Smooth muscle cell (in vitro differentiated cells): ENCODE results near the gene NRG3. TPM values are rescaled to one million over a fixed set of nuclear protein-coding genes. Genes with fewer than 3 reads are reported as not detected.
A peak's percentile ranks its signal among the peaks of the same experiment; 100 is the strongest.

Source experiments
- DNase-seq: peaks from one replicate; lab custom pipeline; 2025; ENCODE audit not compliant: unreplicated experiment; lab: John Stamatoyannopoulos, UW
- H2AFZ ChIP-seq: fragments of 200-600 bp; sonication (generic); 2 replicates; pipeline ENCODE4 v1.6.0; 2016; ENCODE audit warnings: antibody characterized with exemption, low read depth, mild to moderate bottlenecking
- H3F3A ChIP-seq: fragments of 200-600 bp; sonication (generic); 2 replicates; pipeline ENCODE4 v1.6.0; 2017; ENCODE audit warnings: antibody characterized with exemption, low read depth
- H3K27ac ChIP-seq: fragments of 200-600 bp; sonication (generic); 2 replicates; pipeline ENCODE4 v1.5.1; 2016; ENCODE audit warnings: low read depth, mild to moderate bottlenecking
- H3K27me3 ChIP-seq: fragments of 200-600 bp; sonication (generic); 2 replicates; pipeline ENCODE4 v1.6.1; 2016; ENCODE audit warnings: low read depth, mild to moderate bottlenecking
- H3K36me3 ChIP-seq: fragments of 200-600 bp; sonication (generic); 2 replicates; pipeline ENCODE4 v1.5.1; 2016; ENCODE audit warnings: low read depth
- H3K4me1 ChIP-seq: fragments of 200-600 bp; sonication (generic); 2 replicates; pipeline ENCODE4 v1.5.1; 2016; ENCODE audit warnings: low read depth
- H3K4me2 ChIP-seq: fragments of 200-600 bp; sonication (generic); 2 replicates; pipeline ENCODE4 v1.6.0; 2016; ENCODE audit warnings: mild to moderate bottlenecking
- H3K4me3 ChIP-seq: fragments of 200-600 bp; sonication (generic); 2 replicates; pipeline ENCODE4 v1.5.1; 2016; ENCODE audit warnings: mild to moderate bottlenecking
- H3K79me2 ChIP-seq: fragments of 200-600 bp; sonication (generic); 2 replicates; pipeline ENCODE4 v1.6.0; 2016; ENCODE audit warnings: low read depth, mild to moderate bottlenecking
- H3K9ac ChIP-seq: fragments of 200-600 bp; sonication (generic); 2 replicates; pipeline ENCODE4 v1.6.0; 2016; ENCODE audit warnings: low read depth
- H3K9me3 ChIP-seq: fragments of 200-600 bp; sonication (generic); replicated peaks from 2 replicates; pipeline ENCODE4 v1.5.1; 2016; ENCODE audit warnings: low read depth
- H4K20me1 ChIP-seq: fragments of 200-600 bp; sonication (generic); 2 replicates; pipeline ENCODE4 v1.6.0; 2016; ENCODE audit warnings: low read depth
- WGBS: methylation state at CpG from one replicate; pipeline ENCODE4 v1.1.7; 2016; ENCODE audit warnings: low lambda C conversion rate; 5-methylcytosine and 5-hydroxymethylcytosine counted together
- polyA plus RNA-seq: library from polyadenylated mRNA; unstranded; fragments of >200 nt; fragmentation: Nextera tagmentation; extraction: Ambion mirVana; gene quantifications from 2 replicates; pipeline ENCODE4 v1.2.1, GENCODE V29; 2016
- total RNA-seq: library from RNA; depleted of rRNA; stranded (reverse); fragments of >200 nt; gene quantifications from 2 replicates; pipeline ENCODE4 v1.2.3, GENCODE V29; 2014
- TF ChIP-seq, protein P1 (sequence below): fragments of 200-600 bp; sonication (generic); IDR thresholded peaks from 2 replicates; pipeline ENCODE4 v1.5.1; 2017; ENCODE audit warnings: borderline replicate concordance, mild to moderate bottlenecking, antibody characterized with exemption; ENCODE audit not compliant: insufficient read depth, poor library complexity, severe bottlenecking

NRG3 gene
- total and polyA plus RNA-seq, 2 experiments from 2014 or later = 4.0 to 4.8 TPM

DNA sequence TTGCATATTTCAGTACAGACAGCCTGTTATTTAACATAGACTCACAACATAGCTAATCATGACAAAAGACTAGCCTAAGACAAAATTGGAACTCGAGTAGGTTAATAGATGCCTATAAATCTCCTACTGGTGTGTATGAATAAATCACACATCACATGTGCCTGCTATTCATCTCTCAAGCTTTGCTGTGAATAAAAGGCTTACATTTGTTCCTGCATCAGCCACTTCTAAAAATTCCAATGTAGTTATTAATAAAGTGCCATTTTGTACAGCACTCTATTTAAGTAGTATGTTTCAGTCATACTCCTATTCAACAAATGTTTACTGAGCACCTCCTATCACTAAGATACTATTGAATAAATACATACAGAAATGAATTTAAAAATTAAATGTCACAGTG lies 486.3 kb downstream of the NRG3 start:
- H4K20me1 ChIP-seq = no peaks in the 10 kb centered on the region
- WGBS = 83% methylated on average over 1 of the region's 1 CpG
- H3K9ac ChIP-seq = no peak overlapping the region
- peaks cover 7% of the 10 kb centered on the region for H3F3A ChIP-seq
- no peaks in the 10 kb centered on the region for H3K4me1 ChIP-seq
- no peak overlapping the region for H3K27ac ChIP-seq
- no peaks in the 10 kb centered on the region for H3K79me2 ChIP-seq
- no peaks in the 10 kb centered on the region for H3K36me3 ChIP-seq
- no peak overlapping the region for H3K4me3 ChIP-seq
- TF ChIP-seq, protein P1, sequence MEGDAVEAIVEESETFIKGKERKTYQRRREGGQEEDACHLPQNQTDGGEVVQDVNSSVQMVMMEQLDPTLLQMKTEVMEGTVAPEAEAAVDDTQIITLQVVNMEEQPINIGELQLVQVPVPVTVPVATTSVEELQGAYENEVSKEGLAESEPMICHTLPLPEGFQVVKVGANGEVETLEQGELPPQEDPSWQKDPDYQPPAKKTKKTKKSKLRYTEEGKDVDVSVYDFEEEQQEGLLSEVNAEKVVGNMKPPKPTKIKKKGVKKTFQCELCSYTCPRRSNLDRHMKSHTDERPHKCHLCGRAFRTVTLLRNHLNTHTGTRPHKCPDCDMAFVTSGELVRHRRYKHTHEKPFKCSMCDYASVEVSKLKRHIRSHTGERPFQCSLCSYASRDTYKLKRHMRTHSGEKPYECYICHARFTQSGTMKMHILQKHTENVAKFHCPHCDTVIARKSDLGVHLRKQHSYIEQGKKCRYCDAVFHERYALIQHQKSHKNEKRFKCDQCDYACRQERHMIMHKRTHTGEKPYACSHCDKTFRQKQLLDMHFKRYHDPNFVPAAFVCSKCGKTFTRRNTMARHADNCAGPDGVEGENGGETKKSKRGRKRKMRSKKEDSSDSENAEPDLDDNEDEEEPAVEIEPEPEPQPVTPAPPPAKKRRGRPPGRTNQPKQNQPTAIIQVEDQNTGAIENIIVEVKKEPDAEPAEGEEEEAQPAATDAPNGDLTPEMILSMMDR = no peak
- no peak overlapping the region for H3K4me2 ChIP-seq
- no peaks in the 10 kb centered on the region for H3K27me3 ChIP-seq
- H3K9me3 ChIP-seq = no peaks in the 10 kb centered on the region
- no peak for DNase-seq
- no peak overlapping the region for H2AFZ ChIP-seq

DNA sequence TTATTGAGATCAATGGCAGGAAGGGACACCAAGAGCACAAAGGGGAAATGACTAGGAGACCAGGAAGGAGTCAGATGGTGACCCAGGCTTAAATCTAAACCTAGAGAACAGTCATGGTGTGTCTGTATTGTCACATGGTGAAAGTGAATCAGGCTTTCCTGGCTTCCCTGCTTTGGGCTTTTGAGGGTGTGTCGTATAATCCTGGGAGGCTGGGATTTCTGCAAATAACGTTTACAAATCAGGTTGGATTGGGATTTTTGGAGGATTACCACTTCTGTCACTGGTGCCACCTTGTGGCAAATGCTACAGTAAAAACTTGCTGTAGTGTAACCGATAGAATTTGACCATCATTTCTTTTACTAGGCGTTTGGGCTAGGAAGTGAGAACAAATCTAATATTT lies 502.6 kb downstream of the NRG3 start:
- WGBS = 33% methylated on average over 4 of the region's 4 CpGs

DNA sequence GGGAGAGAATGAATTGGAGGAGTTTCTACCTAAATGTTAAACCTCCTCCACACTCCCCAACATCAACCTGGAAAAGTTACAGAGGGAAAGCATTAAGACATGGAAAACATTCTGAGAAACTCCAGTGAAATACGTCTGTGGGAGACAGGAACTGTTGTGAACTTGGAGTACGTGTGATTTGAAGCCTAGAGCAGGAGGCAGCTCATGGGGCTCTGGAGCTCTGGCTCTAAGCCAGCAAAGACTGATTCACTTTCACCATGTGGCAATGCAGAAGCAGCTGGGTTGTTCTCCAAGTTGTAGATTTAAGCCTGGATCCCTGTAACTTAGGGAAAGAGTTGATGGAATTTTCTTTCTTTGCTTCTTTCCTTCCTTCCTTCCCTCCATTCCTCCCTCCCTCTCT lies 503.2 kb downstream of the NRG3 start:
- Histone ChIP-seq H3K9ac (no peak overlapping the region), H3K79me2 (no peaks in the 10 kb centered on the region), H3K4me2 (peak overlapping the region; percentile 34), H3K4me1 (no peaks in the 10 kb centered on the region), H3K27me3 (no peaks in the 10 kb centered on the region), H4K20me1 (no peaks in the 10 kb centered on the region), H3F3A (no peaks in the 10 kb centered on the region), H3K36me3 (no peaks in the 10 kb centered on the region), H3K4me3 (no peak overlapping the region), H2AFZ (peak overlapping the region; percentile 22), H3K27ac (peak overlapping the region; percentile 34), H3K9me3 (no peaks in the 10 kb centered on the region)
- 17% methylated on average over 2 of the region's 2 CpGs for WGBS
- TF ChIP-seq, protein P1 = no peak
- DNase-seq = peak; percentile 6

More for the DNA sequence above, 502.6 kb downstream of the NRG3 start:
- Histone ChIP-seq H3K27me3 (no peaks in the 10 kb centered on the region), H3K4me1 (no peaks in the 10 kb centered on the region), H3K79me2 (no peaks in the 10 kb centered on the region), H3K36me3 (no peaks in the 10 kb centered on the region), H2AFZ (peak overlapping the region; percentile 22), H3K4me3 (no peak overlapping the region), H4K20me1 (no peaks in the 10 kb centered on the region), H3K27ac (peak overlapping the region; percentile 34), H3K4me2 (peak overlapping the region; percentile 34), H3K9me3 (no peaks in the 10 kb centered on the region), H3K9ac (no peak overlapping the region), H3F3A (no peaks in the 10 kb centered on the region)
- no peak for DNase-seq
- TF ChIP-seq, protein P1 = peak; percentile 42

DNA sequence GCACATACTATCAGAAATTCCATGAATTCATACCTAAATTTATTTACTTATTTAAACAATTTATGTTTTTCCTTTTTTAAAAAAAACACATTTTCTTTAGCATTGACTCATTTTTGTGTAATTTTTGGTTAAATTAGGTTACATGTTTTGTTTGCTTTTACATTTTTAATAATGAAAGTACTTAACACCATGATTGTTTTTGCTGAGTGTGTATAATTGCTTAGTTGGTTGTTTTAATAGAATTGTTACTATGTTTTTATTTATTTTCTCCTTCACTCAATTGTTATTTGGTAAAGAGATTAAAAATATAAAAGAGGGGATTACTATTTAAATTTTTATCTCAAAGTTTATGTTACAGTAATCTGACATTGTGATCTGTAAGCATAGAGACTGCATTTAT lies 508.4 kb downstream of the NRG3 start:
- no peaks in the 10 kb centered on the region for H4K20me1 ChIP-seq
- no peaks in the 10 kb centered on the region for H3K4me1 ChIP-seq
- H3K4me2 ChIP-seq = no peak overlapping the region
- DNase-seq = no peak
- no peaks in the 10 kb centered on the region for H3F3A ChIP-seq
- no peaks in the 10 kb centered on the region for H3K79me2 ChIP-seq
- H3K36me3 ChIP-seq = no peaks in the 10 kb centered on the region
- no peak overlapping the region for H2AFZ ChIP-seq
- TF ChIP-seq, protein P1 = no peak
- H3K4me3 ChIP-seq = no peak overlapping the region
- H3K9me3 ChIP-seq = no peaks in the 10 kb centered on the region
- H3K27me3 ChIP-seq = no peaks in the 10 kb centered on the region
- no peak overlapping the region for H3K9ac ChIP-seq
- H3K27ac ChIP-seq = no peak overlapping the region
